NCI-H524 (cell line): ENCODE results near the gene CLDN8.
A peak's percentile ranks its signal among the peaks of the same experiment; 100 is the strongest.

Experiments used
- DNase-seq, 2 experiments: peaks; one replicate each; lab custom pipeline; 2025; lab: John Stamatoyannopoulos, UW

CLDN8 gene

DNA sequence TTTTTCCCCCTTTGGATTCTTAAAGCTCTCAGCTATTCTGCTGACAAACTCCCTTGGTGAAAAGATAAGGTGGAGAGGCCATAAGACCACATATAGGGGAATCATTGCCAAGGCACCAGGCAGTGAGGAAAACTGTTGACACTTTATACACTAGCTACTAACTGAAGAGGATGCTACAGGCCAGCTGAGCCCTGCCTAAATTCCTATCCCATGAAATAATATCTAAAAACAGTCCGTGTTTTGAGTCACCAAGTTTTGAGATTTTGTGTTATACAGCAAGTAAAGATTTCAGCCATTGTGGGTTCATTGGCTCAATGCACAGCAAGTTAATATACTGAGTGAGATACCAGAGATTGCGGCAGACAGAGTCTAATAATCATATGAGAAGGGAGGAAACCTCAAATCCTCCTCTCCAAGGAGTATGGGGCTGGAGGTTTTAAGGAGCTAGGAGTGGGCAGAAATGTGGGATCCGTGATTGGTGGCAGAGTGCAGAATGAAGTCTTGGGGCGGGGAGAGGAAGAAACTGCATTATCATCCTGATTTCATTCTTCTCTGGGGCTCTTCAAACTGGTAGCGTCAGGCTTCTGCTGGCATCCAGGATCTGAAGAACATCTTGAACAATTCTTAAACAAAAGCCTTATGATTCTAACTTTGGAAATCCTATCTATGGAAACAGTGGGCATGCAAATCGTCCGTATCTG is 9.2 kb downstream of the CLDN8 start:
- DNase-seq = no peak

DNA sequence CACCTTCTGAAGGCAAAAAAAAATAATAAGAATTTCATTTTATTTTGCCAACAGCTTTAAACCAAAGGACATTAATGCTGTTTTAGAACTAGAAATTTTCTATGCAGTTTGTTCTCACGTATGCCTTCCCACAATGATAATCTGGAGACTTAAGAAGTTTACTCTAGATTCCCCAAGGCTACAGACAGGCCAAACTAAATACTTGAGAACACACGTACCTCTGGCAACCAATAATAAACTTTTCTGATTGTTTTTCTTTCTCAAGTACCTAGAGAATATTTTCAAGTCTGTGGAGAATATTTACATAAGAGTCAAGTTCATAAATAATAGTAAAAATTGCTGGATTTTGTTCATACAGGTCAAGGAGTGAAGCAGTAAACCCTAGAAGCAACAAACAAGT is 15.9 kb downstream of the CLDN8 start:
- no peak for DNase-seq

DNA sequence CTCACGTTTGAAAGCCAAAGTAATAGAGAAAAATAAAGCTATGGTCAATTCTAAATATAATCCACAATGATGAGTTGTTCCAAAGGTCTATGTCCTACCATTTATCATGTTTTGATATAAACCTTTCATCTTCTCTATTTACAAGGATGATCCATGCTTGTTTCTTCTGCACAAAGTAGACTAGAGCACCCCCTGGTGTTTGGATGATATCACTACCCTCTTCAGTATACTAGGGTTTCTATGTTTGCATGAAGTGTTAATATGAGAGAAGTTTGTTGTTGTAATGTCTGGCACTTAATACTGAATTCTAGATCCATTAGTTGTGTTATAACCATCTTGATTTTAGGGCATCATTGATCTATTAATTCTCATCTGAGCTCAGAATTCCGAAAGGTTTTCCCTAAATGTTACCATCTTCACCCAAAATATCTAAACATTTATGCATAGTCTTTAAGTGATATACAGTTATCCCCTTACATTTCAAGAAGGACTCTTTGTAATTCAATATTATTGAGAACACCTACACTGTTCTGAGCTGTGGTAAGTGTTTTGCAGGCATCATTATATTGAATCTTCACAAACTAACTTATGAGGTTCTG is 21.1 kb downstream of the CLDN8 start:
- peak; percentile 41 to 73 for DNase-seq

DNA sequence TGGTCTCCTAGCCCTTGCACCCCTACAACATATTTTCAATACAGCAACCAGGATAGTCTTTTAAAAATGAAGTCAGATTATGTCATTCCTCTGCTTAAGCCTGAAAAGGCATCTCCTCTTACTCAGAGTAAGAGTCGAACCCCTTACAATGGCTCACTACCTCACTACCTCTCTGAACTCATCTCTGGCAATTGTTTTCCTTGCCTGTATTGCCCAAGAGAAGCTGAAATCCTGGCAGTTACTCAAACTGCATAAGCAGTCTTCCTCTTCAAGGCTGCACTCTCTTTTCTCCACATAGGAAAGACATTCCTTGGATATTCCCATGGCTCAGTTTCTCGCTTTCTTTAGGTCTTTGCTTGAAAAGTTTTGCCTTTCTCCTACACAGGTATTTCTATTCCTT is 22.7 kb downstream of the CLDN8 start:
- DNase-seq = no peak

DNA sequence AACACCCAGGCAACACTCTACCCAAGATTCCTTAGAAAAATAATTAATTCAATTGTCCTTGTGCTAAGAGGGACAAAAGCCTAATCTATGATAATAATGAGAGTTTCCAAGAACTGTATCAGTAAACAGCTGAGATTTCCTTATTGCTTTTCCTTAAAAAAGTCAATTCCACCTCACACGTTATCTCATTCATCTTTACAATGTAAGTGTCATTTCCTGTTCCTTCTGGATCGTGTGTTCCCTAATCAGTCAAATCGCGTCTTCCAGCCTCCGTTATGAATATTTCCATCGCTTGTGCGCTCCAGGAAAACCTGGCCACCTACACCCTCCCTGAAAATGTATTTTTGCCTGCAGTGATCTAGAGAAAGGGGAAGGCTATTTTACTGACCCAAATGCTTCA is 25.3 kb downstream of the CLDN8 start:
- DNase-seq = no peak

DNA sequence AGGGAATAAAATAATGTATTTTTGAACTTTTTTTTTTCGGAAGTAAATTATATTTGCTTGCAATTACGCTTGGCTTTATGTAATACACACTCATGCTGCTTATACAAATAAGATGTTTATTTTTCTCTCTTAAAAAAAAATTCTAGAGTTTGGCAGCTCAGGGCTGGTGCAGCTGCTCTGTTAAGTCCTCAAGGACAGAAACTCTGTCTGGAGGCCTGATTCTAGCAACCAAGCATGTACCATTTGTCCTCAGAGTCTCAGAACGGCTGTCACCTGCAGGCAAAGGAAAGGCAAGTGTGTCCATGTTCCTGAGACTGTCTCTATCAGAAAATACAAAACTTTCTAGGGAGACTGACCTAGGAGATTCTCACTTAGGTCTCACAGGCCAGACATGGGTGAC is 26.1 kb downstream of the CLDN8 start:
- no peak for DNase-seq

DNA sequence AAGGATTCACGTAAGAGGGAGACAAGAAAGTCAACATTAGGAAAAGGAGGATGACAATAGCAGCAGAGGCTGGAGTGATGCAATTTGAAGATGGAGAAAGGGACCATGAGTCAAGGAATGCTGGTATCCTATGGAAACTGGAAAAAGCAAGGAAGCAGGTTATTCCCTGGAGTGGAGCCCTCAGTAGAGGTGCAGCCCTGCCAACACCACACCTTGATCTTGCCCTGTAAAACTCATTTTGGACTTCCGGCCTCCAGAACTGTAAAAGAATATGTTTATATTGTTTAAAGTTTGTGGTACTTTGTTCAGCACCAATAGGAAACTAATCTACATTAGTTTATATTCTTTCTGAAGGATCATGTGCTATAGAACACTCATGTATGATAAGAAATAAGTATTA is 29.7 kb downstream of the CLDN8 start:
- no peak for DNase-seq

DNA sequence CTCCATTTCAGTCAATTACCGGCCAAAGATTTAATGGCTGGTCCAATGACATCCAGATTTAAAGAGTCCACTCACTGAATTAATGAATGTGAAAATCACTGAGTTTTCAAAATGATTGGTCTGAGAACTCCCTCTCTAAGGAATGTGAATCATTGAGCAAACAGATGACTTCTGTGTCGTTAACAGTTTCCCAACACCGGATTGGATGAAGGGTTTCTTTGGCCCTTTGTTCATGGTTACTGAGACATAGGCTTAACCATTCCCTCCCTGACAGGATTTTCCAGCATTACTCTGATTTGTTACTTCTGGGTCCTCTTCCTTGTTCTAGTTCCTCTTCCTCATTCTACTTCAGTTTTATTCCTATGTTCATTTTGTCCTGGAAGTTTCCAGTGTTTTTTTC is 47.8 kb downstream of the CLDN8 start:
- no peak for DNase-seq

DNA sequence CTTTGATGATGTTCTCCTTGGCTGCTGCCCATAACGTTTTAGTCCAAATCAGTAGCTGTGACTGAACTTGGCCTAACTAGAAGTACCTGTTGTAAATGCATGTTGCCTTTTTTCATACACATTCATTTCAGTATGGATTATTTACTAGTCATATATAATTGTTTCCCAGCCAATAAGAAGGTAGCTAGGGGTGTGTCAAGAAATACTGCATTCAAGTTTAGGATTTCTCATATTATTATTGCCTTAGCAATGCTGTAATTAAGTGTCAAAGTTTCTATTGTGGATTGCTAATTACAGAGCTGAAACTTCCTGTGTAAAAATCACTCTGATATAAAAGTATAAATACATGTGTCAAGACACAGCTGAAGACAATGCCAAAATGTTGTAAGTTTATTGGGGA is 49.2 kb downstream of the CLDN8 start, which contains the start of gene CLDN17:
CLDN17 (minus strand) TSS at position 101 of the 400 bp plus-strand sequence. CDS start 188 bp downstream, outside the sequence.
- no peak for DNase-seq

DNA sequence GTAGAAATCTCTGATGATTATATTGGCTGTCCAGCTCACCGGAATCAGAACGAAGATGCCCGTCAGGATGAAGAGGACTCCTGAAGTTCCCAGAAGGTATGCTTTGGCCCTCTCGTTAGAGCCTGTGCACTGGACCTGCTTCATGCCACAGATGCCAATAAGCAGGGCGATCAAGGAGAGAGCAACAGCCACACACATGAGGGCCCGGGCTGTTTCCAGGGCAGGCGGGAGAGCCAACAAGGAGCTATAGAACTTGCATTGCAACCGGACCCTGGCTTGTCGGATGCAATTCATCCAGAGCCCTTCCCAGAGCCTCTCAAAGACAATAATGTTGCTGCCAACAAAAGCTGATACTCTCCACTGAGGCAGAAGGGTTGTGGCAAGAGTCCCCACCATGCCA is 49.7 kb downstream of the CLDN8 start:
- DNase-seq = no peak

DNA sequence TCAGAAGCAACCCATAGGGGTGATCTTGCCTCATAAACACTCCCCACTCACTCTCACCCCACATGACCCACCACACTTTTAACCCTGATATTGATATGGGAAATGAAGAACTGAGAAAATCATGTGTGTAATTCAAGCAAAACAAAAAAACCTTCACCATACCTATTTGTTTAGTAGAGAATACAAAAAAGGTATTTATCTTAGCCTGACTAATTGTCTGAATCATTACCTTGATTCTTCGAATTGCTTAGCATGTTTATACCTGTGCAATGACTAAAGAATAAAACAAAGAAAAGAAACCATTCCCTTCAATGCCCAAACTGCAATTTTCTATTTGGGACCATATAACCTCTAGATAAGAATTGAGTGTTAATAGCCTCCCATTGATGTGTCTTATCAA is 51.1 kb downstream of the CLDN8 start:
- DNase-seq = no peak
